ENCODE results near the gene WNT7B.

Gene WNT7B

GRCh38 chr22:45896964-45897538 is 79.9 kb downstream of the WNT7B start:
- CTCF ChIA-PET: interaction anchor here (1.0 kb wide), 1 partner anchor 33 kb away, joined by 3 read pairs; no protein-coding TSS in a partner anchor
- peaks cover 0 to 11% (median 9%) of the 10 kb centered on the region in 4 experiments for H3K4me1 ChIP-seq (ENCODE audit: control extremely low read depth in 1 of 4, control insufficient read depth in 4 of 4, insufficient read depth in 4 of 4, low read length in 3 of 4)
- no peaks in the 10 kb centered on the region for H3K36me3 ChIP-seq (ENCODE audit: control insufficient read depth in 4 of 4, insufficient read depth in 4 of 4, low read length in 3 of 4)
- no peaks in the 10 kb centered on the region for H3K9me3 ChIP-seq (ENCODE audit: control extremely low read depth in 1 of 5, control insufficient read depth in 4 of 5, insufficient read depth in 2 of 5, low read depth in 1 of 5, low read length in 4 of 5)
- no peak overlapping the region for H3K27ac ChIP-seq (ENCODE audit: insufficient read depth in 1 of 2, low read depth in 1 of 2, low read length in 2 of 2, poor library complexity in 1 of 2, severe bottlenecking in 2 of 2)
- H3K4me3 ChIP-seq (ENCODE audit: control insufficient read depth in 1 of 7, extremely low read depth in 1 of 7, insufficient read depth in 4 of 7, low read depth in 2 of 7, low read length in 6 of 7): no peak overlapping the region
- POLR2A ChIA-PET: no interaction called here
- H3K27me3 ChIP-seq (replicated peaks in 2 of 5; ENCODE audit: control insufficient read depth in 4 of 5, insufficient read depth in 5 of 5, low read length in 4 of 5): peaks cover 0 to 31% (median 3%) of the 10 kb centered on the region in 5 experiments
- WGBS (ENCODE audit: insufficient coverage): 100% methylated on average over 3 of the region's 5 CpGs
- no peak for DNase-seq

DNA sequence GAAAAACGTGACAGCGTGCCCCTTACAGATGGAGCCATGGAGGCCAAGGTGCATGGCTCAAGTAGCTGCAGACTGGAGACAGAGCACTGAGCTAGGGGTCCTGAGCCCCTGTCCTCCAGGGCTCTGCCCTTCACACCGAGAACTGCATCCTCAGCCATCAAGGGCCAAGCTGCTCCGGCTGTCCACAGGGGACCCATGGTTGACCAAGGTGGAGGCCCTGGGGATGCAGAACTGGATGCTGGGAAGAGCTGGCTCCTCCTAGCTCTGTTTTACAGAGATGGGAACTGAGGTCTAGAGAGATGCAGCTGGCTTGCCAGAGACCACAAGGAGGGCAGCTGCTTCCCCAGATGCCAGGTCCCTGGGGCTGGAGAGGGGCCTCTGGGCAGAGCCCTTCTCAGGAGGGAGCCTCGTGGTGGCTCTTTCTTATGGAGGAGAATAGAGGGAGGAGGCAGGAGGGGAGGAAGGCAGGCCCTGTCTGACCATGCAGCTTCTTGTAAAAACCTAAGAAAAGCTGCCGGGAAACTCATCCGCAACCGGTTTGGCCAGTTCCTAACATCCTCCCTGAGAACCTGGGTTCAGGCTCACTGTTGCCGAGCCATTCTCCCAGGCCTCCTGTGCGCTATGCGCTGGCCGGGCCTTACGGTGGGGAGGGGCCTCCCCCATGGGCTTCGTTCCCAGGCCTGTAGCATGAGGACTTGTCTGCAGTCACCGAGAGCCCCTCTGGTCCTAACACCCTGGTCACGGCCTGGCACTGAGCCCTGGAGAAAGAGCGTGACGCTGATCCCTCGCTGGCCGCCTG is 80.6 kb downstream of the WNT7B start:
- H3K9me3 ChIP-seq (ENCODE audit: control extremely low read depth in 1 of 5, control insufficient read depth in 4 of 5, insufficient read depth in 2 of 5, low read depth in 1 of 5, low read length in 4 of 5): no peaks in the 10 kb centered on the region
- peaks cover 0 to 38% (median 2%) of the 10 kb centered on the region in 5 experiments for H3K27me3 ChIP-seq (replicated peaks in 2 of 5; ENCODE audit: control insufficient read depth in 4 of 5, insufficient read depth in 5 of 5, low read length in 4 of 5)
- no peak for DNase-seq
- H3K4me3 ChIP-seq (ENCODE audit: control insufficient read depth in 1 of 7, extremely low read depth in 1 of 7, insufficient read depth in 4 of 7, low read depth in 2 of 7, low read length in 6 of 7): no peak overlapping the region
- ChIA-PET POLR2A (no interaction called here), CTCF (interaction anchor here (0.9 to 1.3 kb wide), 3 partner anchors 10 to 77 kb away, joined by 3 read pairs; no protein-coding TSS in a partner anchor)
- H3K4me1 ChIP-seq (ENCODE audit: control extremely low read depth in 1 of 4, control insufficient read depth in 4 of 4, insufficient read depth in 4 of 4, low read length in 3 of 4): peaks cover 0 to 18% (median 16%) of the 10 kb centered on the region in 4 experiments
- H3K27ac ChIP-seq (ENCODE audit: insufficient read depth in 1 of 2, low read depth in 1 of 2, low read length in 2 of 2, poor library complexity in 1 of 2, severe bottlenecking in 2 of 2): no peak overlapping the region
- no peaks in the 10 kb centered on the region for H3K36me3 ChIP-seq (ENCODE audit: control insufficient read depth in 4 of 4, insufficient read depth in 4 of 4, low read length in 3 of 4)
- 93% methylated on average over 17 of the region's 20 CpGs for WGBS (ENCODE audit: insufficient coverage)

- POLR2A ChIA-PET: no interaction called here
- Histone ChIP-seq H3K27me3 (replicated peaks in 2 of 5; ENCODE audit: control insufficient read depth in 4 of 5, insufficient read depth in 5 of 5, low read length in 4 of 5) (peaks cover 0 to 43% (median 2%) of the 10 kb centered on the region in 5 experiments), H3K27ac (ENCODE audit: insufficient read depth in 1 of 2, low read depth in 1 of 2, low read length in 2 of 2, poor library complexity in 1 of 2, severe bottlenecking in 2 of 2) (no peak overlapping the region), H3K9me3 (ENCODE audit: control extremely low read depth in 1 of 5, control insufficient read depth in 4 of 5, insufficient read depth in 2 of 5, low read depth in 1 of 5, low read length in 4 of 5) (no peaks in the 10 kb centered on the region), H3K4me1 (ENCODE audit: control extremely low read depth in 1 of 4, control insufficient read depth in 4 of 4, insufficient read depth in 4 of 4, low read length in 3 of 4) (peaks cover 0 to 19% (median 18%) of the 10 kb centered on the region in 4 experiments), H3K4me3 (ENCODE audit: control insufficient read depth in 1 of 7, extremely low read depth in 1 of 7, insufficient read depth in 4 of 7, low read depth in 2 of 7, low read length in 6 of 7) (no peak overlapping the region), H3K36me3 (ENCODE audit: control insufficient read depth in 4 of 4, insufficient read depth in 4 of 4, low read length in 3 of 4) (no peaks in the 10 kb centered on the region)
- 97% methylated on average over 13 of the region's 17 CpGs for WGBS (ENCODE audit: insufficient coverage)
- DNase-seq: no peak
- CTCF ChIA-PET: interaction anchor here (0.9 to 2.1 kb wide), 3 partner anchors 10 to 77 kb away, joined by 3 to 8 read pairs (median 3); no protein-coding TSS in a partner anchor
Measured at GRCh38 chr22:45895436-45896152, 81.4 kb downstream of the WNT7B start.

- ChIA-PET POLR2A (no interaction called here), CTCF (interaction anchor here (0.6 to 1.8 kb wide), 2 partner anchors 31 to 310 kb away, joined by 3 to 5 read pairs; no protein-coding TSS in a partner anchor)
- Histone ChIP-seq H3K36me3 (ENCODE audit: control insufficient read depth in 4 of 4, insufficient read depth in 4 of 4, low read length in 3 of 4) (no peaks in the 10 kb centered on the region), H3K4me3 (ENCODE audit: control insufficient read depth in 1 of 7, extremely low read depth in 1 of 7, insufficient read depth in 4 of 7, low read depth in 2 of 7, low read length in 6 of 7) (no peak overlapping the region), H3K27ac (ENCODE audit: insufficient read depth in 1 of 2, low read depth in 1 of 2, low read length in 2 of 2, poor library complexity in 1 of 2, severe bottlenecking in 2 of 2) (no peak overlapping the region), H3K4me1 (ENCODE audit: control extremely low read depth in 1 of 4, control insufficient read depth in 4 of 4, insufficient read depth in 4 of 4, low read length in 3 of 4) (peaks cover 0 to 19% (median 18%) of the 10 kb centered on the region in 4 experiments), H3K9me3 (ENCODE audit: control extremely low read depth in 1 of 5, control insufficient read depth in 4 of 5, insufficient read depth in 2 of 5, low read depth in 1 of 5, low read length in 4 of 5) (no peaks in the 10 kb centered on the region), H3K27me3 (replicated peaks in 2 of 5; ENCODE audit: control insufficient read depth in 4 of 5, insufficient read depth in 5 of 5, low read length in 4 of 5) (peaks cover 0 to 50% (median 8%) of the 10 kb centered on the region in 5 experiments)
- WGBS (ENCODE audit: insufficient coverage): 88% methylated on average over 9 of the region's 9 CpGs
- no peak for DNase-seq
Measured at GRCh38 chr22:45893516-45893915, 83.4 kb downstream of the WNT7B start.

- CTCF ChIA-PET: interaction anchor here (0.6 to 1.8 kb wide), 3 partner anchors 25 to 310 kb away, joined by 3 to 5 read pairs (median 3); no protein-coding TSS in a partner anchor
- 81% methylated on average over 14 of the region's 16 CpGs for WGBS (ENCODE audit: insufficient coverage)
- Histone ChIP-seq H3K27ac (ENCODE audit: insufficient read depth in 1 of 2, low read depth in 1 of 2, low read length in 2 of 2, poor library complexity in 1 of 2, severe bottlenecking in 2 of 2) (no peak overlapping the region), H3K4me1 (ENCODE audit: control extremely low read depth in 1 of 4, control insufficient read depth in 4 of 4, insufficient read depth in 4 of 4, low read length in 3 of 4) (peaks cover 0 to 19% (median 18%) of the 10 kb centered on the region in 4 experiments), H3K27me3 (replicated peaks in 2 of 5; ENCODE audit: control insufficient read depth in 4 of 5, insufficient read depth in 5 of 5, low read length in 4 of 5) (peaks cover 0 to 56% (median 8%) of the 10 kb centered on the region in 5 experiments), H3K4me3 (ENCODE audit: control insufficient read depth in 1 of 7, extremely low read depth in 1 of 7, insufficient read depth in 4 of 7, low read depth in 2 of 7, low read length in 6 of 7) (peak overlapping the region in 1 of 7 experiments; percentile 28), H3K9me3 (ENCODE audit: control extremely low read depth in 1 of 5, control insufficient read depth in 4 of 5, insufficient read depth in 2 of 5, low read depth in 1 of 5, low read length in 4 of 5) (no peaks in the 10 kb centered on the region), H3K36me3 (ENCODE audit: control insufficient read depth in 4 of 4, insufficient read depth in 4 of 4, low read length in 3 of 4) (no peaks in the 10 kb centered on the region)
- POLR2A ChIA-PET: no interaction called here
- DNase-seq: no peak
Measured at GRCh38 chr22:45892681-45893461, 84.1 kb downstream of the WNT7B start.

DNA sequence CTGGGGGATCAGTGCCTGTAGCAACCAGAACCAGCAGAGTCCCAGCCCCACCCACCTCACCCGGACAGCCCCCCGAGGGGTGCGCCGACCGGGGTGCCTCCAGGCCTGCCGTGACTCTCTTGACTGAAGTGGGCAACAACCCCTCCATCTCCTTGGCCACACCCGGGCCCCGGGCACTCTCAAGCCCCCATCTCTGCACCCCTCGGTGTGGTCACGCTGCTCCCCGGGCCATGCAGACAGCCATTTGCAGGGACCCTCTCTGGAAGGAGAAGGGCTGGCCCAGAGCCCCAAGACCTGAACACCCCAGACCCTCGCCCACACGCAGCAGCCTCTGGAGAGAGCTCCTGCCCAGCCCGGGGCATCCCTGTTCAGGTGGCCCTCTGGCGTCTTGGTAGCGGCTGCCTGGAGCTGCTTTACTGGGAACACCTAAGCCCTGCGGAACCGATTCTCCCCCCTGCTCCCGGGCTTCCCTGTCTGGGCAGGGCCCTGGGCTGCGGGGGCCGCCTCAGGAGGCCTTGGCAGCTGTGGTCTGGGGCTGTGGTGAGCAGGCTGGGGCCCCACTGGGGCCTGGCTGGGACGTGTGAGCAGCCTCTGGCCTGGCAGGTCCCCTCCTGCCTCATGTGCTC is 84.9 kb downstream of the WNT7B start:
- no peaks in the 10 kb centered on the region for H3K36me3 ChIP-seq (ENCODE audit: control insufficient read depth in 4 of 4, insufficient read depth in 4 of 4, low read length in 3 of 4)
- peak in 1 of 3 donors; percentile 31 for DNase-seq
- CTCF ChIA-PET: interaction anchor here (0.8 kb wide), 1 partner anchor 25 kb away, joined by 3 read pairs; no protein-coding TSS in a partner anchor
- H3K9me3 ChIP-seq (ENCODE audit: control extremely low read depth in 1 of 5, control insufficient read depth in 4 of 5, insufficient read depth in 2 of 5, low read depth in 1 of 5, low read length in 4 of 5): no peaks in the 10 kb centered on the region
- 39% methylated on average over 14 of the region's 22 CpGs for WGBS (ENCODE audit: insufficient coverage)
- POLR2A ChIA-PET: no interaction called here
- peaks cover 0 to 19% (median 18%) of the 10 kb centered on the region in 4 experiments for H3K4me1 ChIP-seq (ENCODE audit: control extremely low read depth in 1 of 4, control insufficient read depth in 4 of 4, insufficient read depth in 4 of 4, low read length in 3 of 4)
- peak overlapping the region in 1 of 7 experiments; percentile 28 for H3K4me3 ChIP-seq (ENCODE audit: control insufficient read depth in 1 of 7, extremely low read depth in 1 of 7, insufficient read depth in 4 of 7, low read depth in 2 of 7, low read length in 6 of 7)
- H3K27ac ChIP-seq (ENCODE audit: insufficient read depth in 1 of 2, low read depth in 1 of 2, low read length in 2 of 2, poor library complexity in 1 of 2, severe bottlenecking in 2 of 2): no peak overlapping the region
- peaks cover 0 to 59% (median 8%) of the 10 kb centered on the region in 5 experiments for H3K27me3 ChIP-seq (replicated peaks in 2 of 5; ENCODE audit: control insufficient read depth in 4 of 5, insufficient read depth in 5 of 5, low read length in 4 of 5)
